GM21576 (cell line): ENCODE data around the gene TEPSIN.

ENCODE experiments used
- ATAC-seq: cut with Tn5 transposase; IDR thresholded peaks from one replicate; pipeline ENCODE4 v1.9.1; 2021; ENCODE audit warnings: mild to moderate bottlenecking, moderate library complexity; ENCODE audit not compliant: unreplicated experiment

TEPSIN gene

GRCh38 chr17:81270279-81270678 is 31.4 kb upstream of the TEPSIN start:
- ATAC-seq: no peak

- no peak for ATAC-seq
These were observed 28.7 kb upstream of the TEPSIN start for GRCh38 chr17:81267390-81268067.

- no peak for ATAC-seq
These were observed 26.7 kb upstream of the TEPSIN start for GRCh38 chr17:81265576-81265975.

GRCh38 chr17:81264640-81265039 is 25.8 kb upstream of the TEPSIN start:
- ATAC-seq: no peak

GRCh38 chr17:81263371-81264181 is 24.7 kb upstream of the TEPSIN start:
- ATAC-seq: no peak

GRCh38 chr17:81261582-81262336 is 22.9 kb upstream of the TEPSIN start:
- ATAC-seq: no peak

- no peak for ATAC-seq
These were observed 22.2 kb upstream of the TEPSIN start for GRCh38 chr17:81261096-81261495.

- ATAC-seq: no peak
These were observed 21.8 kb upstream of the TEPSIN start for GRCh38 chr17:81260641-81261040.

GRCh38 chr17:81260171-81260570 is 21.3 kb upstream of the TEPSIN start:
- no peak for ATAC-seq

- no peak for ATAC-seq
These were observed 20.3 kb upstream of the TEPSIN start for GRCh38 chr17:81259058-81259605.

- no peak for ATAC-seq
These were observed 19.4 kb upstream of the TEPSIN start for GRCh38 chr17:81258292-81258691.

GRCh38 chr17:81257533-81257932 is 18.7 kb upstream of the TEPSIN start:
- ATAC-seq: no peak

- no peak for ATAC-seq
These were observed 17.8 kb upstream of the TEPSIN start for GRCh38 chr17:81256616-81257015.

- no peak for ATAC-seq
These were observed 16.3 kb upstream of the TEPSIN start for GRCh38 chr17:81254955-81255717.

GRCh38 chr17:81253358-81254131 is 14.7 kb upstream of the TEPSIN start:
- ATAC-seq: no peak

- no peak for ATAC-seq
These were observed 14.1 kb upstream of the TEPSIN start for GRCh38 chr17:81252987-81253329.

GRCh38 chr17:81252326-81252986 is 13.6 kb upstream of the TEPSIN start:
- no peak for ATAC-seq

GRCh38 chr17:81251709-81252301 is 12.9 kb upstream of the TEPSIN start:
- ATAC-seq: no peak

- no peak for ATAC-seq
These were observed 12.3 kb upstream of the TEPSIN start for GRCh38 chr17:81251094-81251708.
